ENCODE results near the gene VTI1A.

VTI1A gene

GRCh38 chr10:112678987-112679386 lies 232.0 kb downstream of the VTI1A start:
- Histone ChIP-seq H3K79me2 (ENCODE audit: low read length) (no peaks in the 10 kb centered on the region), H3K4me3 (ENCODE audit: low read length) (no peak overlapping the region), H2AFZ (ENCODE audit: low read length) (no peak overlapping the region), H3K9ac (ENCODE audit: low read length) (no peak overlapping the region), H3K9me3 (replicated peaks; ENCODE audit: insufficient read depth, low read length) (no peaks in the 10 kb centered on the region), H3K27me3 (replicated peaks; ENCODE audit: insufficient read depth, low read length) (no peaks in the 10 kb centered on the region), H3F3A (ENCODE audit: insufficient read depth, low read length) (no peaks in the 10 kb centered on the region), H3K36me3 (replicated peaks; ENCODE audit: insufficient read depth, low read length) (no peaks in the 10 kb centered on the region), H4K20me1 (ENCODE audit: insufficient read depth, low read length) (no peaks in the 10 kb centered on the region), H3K9me2 (replicated peaks; ENCODE audit: insufficient read depth, low read length) (no peaks in the 10 kb centered on the region), H3K4me1 (ENCODE audit: low read length) (no peaks in the 10 kb centered on the region), H3K4me2 (ENCODE audit: low read depth, low read length) (no peak overlapping the region), H3K27ac (ENCODE audit: low read length) (no peak overlapping the region)
- TF ChIP-seq EZH2phosphoT487 (IDR thresholded peaks at IDR 0.05; ENCODE audit: low read length) (no peak), CTCF (IDR thresholded peaks at IDR 0.05; ENCODE audit: low read length) (no peak), EZH2 (optimal IDR thresholded peaks at IDR 0.05; ENCODE audit: low read depth, low read length) (no peak)
- no peak for DNase-seq

GRCh38 chr10:112679392-112679791 lies 232.4 kb downstream of the VTI1A start:
- TF ChIP-seq EZH2phosphoT487 (IDR thresholded peaks at IDR 0.05; ENCODE audit: low read length) (no peak), CTCF (IDR thresholded peaks at IDR 0.05; ENCODE audit: low read length) (no peak), EZH2 (optimal IDR thresholded peaks at IDR 0.05; ENCODE audit: low read depth, low read length) (no peak)
- H3K36me3 ChIP-seq (replicated peaks; ENCODE audit: insufficient read depth, low read length), result no peaks in the 10 kb centered on the region
- no peaks in the 10 kb centered on the region for H3K9me2 ChIP-seq (replicated peaks; ENCODE audit: insufficient read depth, low read length)
- H4K20me1 ChIP-seq (ENCODE audit: insufficient read depth, low read length), result no peaks in the 10 kb centered on the region
- no peaks in the 10 kb centered on the region for H3K27me3 ChIP-seq (replicated peaks; ENCODE audit: insufficient read depth, low read length)
- H3K4me3 ChIP-seq (ENCODE audit: low read length), result no peak overlapping the region
- no peaks in the 10 kb centered on the region for H3K79me2 ChIP-seq (ENCODE audit: low read length)
- H3K27ac ChIP-seq (ENCODE audit: low read length), result no peak overlapping the region
- H3K4me2 ChIP-seq (ENCODE audit: low read depth, low read length), result no peak overlapping the region
- H3K9me3 ChIP-seq (replicated peaks; ENCODE audit: insufficient read depth, low read length), result no peaks in the 10 kb centered on the region
- H3K9ac ChIP-seq (ENCODE audit: low read length), result no peak overlapping the region
- no peaks in the 10 kb centered on the region for H3F3A ChIP-seq (ENCODE audit: insufficient read depth, low read length)
- H3K4me1 ChIP-seq (ENCODE audit: low read length), result no peaks in the 10 kb centered on the region
- H2AFZ ChIP-seq (ENCODE audit: low read length), result no peak overlapping the region
- no peak for DNase-seq

- H4K20me1 ChIP-seq (ENCODE audit: insufficient read depth, low read length), result no peaks in the 10 kb centered on the region
- H3K27ac ChIP-seq (ENCODE audit: low read length), result no peak overlapping the region
- no peaks in the 10 kb centered on the region for H3F3A ChIP-seq (ENCODE audit: insufficient read depth, low read length)
- no peaks in the 10 kb centered on the region for H3K4me1 ChIP-seq (ENCODE audit: low read length)
- no peaks in the 10 kb centered on the region for H3K9me2 ChIP-seq (replicated peaks; ENCODE audit: insufficient read depth, low read length)
- H3K9me3 ChIP-seq (replicated peaks; ENCODE audit: insufficient read depth, low read length), result no peaks in the 10 kb centered on the region
- H3K36me3 ChIP-seq (replicated peaks; ENCODE audit: insufficient read depth, low read length), result no peaks in the 10 kb centered on the region
- TF ChIP-seq EZH2phosphoT487 (IDR thresholded peaks at IDR 0.05; ENCODE audit: low read length), result no peak
- TF ChIP-seq CTCF (IDR thresholded peaks at IDR 0.05; ENCODE audit: low read length), result no peak
- H3K4me3 ChIP-seq (ENCODE audit: low read length), result no peak overlapping the region
- no peak overlapping the region for H2AFZ ChIP-seq (ENCODE audit: low read length)
- H3K4me2 ChIP-seq (ENCODE audit: low read depth, low read length), result no peak overlapping the region
- DNase-seq, result no peak
- H3K79me2 ChIP-seq (ENCODE audit: low read length), result no peaks in the 10 kb centered on the region
- H3K27me3 ChIP-seq (replicated peaks; ENCODE audit: insufficient read depth, low read length), result no peaks in the 10 kb centered on the region
- no peak overlapping the region for H3K9ac ChIP-seq (ENCODE audit: low read length)
Observed at GRCh38 chr10:112680586-112680985, 233.6 kb downstream of the VTI1A start.
